Upper lobe of right lung (tissue), 1 donor: ENCODE results near the gene TM9SF4. TPM values are rescaled to one million over a fixed set of nuclear protein-coding genes. Genes with fewer than 3 reads are reported as not detected.
A peak's percentile ranks its signal among the peaks of the same experiment; 100 is the strongest.

Experiments
- ATAC-seq: fragments of 200-7000 bp; cut with Tn5 transposase; one replicate; pipeline ENCODE4 v1.9.1; 2020; ENCODE audit warnings: mild to moderate bottlenecking, moderate library complexity
- DNase-seq: peaks from one replicate; pipeline ENCODE4 v3.0.0-alpha.2; 2020
- H3K27ac ChIP-seq: fragments of 200-600 bp; one replicate; pipeline ENCODE4 v1.8.0; 2022
- H3K27me3 ChIP-seq: fragments of 200-600 bp; one replicate; pipeline ENCODE4 v1.8.0; 2022; ENCODE audit warnings: mild to moderate bottlenecking
- H3K36me3 ChIP-seq: fragments of 200-600 bp; one replicate; pipeline ENCODE4 v1.8.0; 2022
- H3K4me1 ChIP-seq: fragments of 200-600 bp; one replicate; pipeline ENCODE4 v1.8.0; 2022
- H3K4me3 ChIP-seq: fragments of 200-600 bp; one replicate; pipeline ENCODE4 v1.8.0; 2022; ENCODE audit warnings: mild to moderate bottlenecking
- H3K9me3 ChIP-seq: fragments of 200-600 bp; one replicate; pipeline ENCODE4 v1.8.0; 2022
- intact Hi-C: fragments of 100-400 bp; cut with DNase I; formaldehyde crosslinking; loops from one replicate; pipeline ENCODE4 v1.11.0; 2022
- total RNA-seq: library from RNA; stranded (reverse); fragmentation: NEBNext Ultra II Directional; extraction: Animal tissue kit (Norgen Biotek cat#: 25700); gene quantifications from one replicate; pipeline ENCODE4 v1.2.1, GENCODE V29; 2021
- TF ChIP-seq, protein P1 (sequence below): fragments of 200-600 bp; IDR thresholded peaks from one replicate; pipeline ENCODE4 v1.8.0; 2022; ENCODE audit warnings: antibody characterized with exemption
- donor health status: DM: no; HTN: yes; CAD: no; lungs with severe emphysema.

The TM9SF4 gene
- total RNA-seq, 1 donor from 2014 or later, result 49.2 TPM

- no peak overlapping the region for H3K27ac ChIP-seq
- ATAC-seq (no peak), DNase-seq (peak; percentile 38)
- H3K9me3 ChIP-seq, result no peaks in the 10 kb centered on the region
- peaks cover 11% of the 10 kb centered on the region for H3K4me1 ChIP-seq
- peaks cover 63% of the 10 kb centered on the region for H3K36me3 ChIP-seq
- no peak overlapping the region for H3K4me3 ChIP-seq
- intact Hi-C loops, result no loop called here
- H3K27me3 ChIP-seq, result no peaks in the 10 kb centered on the region
- TF ChIP-seq, protein P1, sequence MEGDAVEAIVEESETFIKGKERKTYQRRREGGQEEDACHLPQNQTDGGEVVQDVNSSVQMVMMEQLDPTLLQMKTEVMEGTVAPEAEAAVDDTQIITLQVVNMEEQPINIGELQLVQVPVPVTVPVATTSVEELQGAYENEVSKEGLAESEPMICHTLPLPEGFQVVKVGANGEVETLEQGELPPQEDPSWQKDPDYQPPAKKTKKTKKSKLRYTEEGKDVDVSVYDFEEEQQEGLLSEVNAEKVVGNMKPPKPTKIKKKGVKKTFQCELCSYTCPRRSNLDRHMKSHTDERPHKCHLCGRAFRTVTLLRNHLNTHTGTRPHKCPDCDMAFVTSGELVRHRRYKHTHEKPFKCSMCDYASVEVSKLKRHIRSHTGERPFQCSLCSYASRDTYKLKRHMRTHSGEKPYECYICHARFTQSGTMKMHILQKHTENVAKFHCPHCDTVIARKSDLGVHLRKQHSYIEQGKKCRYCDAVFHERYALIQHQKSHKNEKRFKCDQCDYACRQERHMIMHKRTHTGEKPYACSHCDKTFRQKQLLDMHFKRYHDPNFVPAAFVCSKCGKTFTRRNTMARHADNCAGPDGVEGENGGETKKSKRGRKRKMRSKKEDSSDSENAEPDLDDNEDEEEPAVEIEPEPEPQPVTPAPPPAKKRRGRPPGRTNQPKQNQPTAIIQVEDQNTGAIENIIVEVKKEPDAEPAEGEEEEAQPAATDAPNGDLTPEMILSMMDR, result no peak
Observed at GRCh38 chr20:32159766-32160221, 50.3 kb downstream of the TM9SF4 start.

DNA sequence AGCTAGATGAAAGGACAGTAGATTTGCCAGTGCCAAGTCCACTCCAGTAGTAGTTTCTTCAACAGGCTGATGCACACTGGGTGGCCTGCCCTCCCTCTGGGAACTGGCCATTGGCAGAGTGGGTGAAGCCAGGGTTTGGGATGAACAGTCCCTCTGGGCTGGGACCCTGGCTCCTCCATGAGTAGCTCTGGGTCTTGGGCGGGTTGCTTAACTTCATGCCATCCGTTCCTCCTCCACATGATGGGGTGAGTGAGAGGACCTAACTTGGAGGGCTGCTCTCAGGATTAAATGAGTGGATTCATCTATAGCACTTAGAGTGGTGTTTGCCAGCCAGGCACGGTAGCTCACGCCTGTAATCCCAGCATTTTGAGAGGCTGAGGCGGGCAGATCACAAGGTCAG lies 50.8 kb downstream of the TM9SF4 start:
- intact Hi-C loops, result no loop called here
- no peaks in the 10 kb centered on the region for H3K9me3 ChIP-seq
- H3K4me1 ChIP-seq, result peaks cover 6% of the 10 kb centered on the region
- DNase-seq (peak; percentile 22), ATAC-seq (no peak)
- H3K36me3 ChIP-seq, result peaks cover 68% of the 10 kb centered on the region
- no peaks in the 10 kb centered on the region for H3K27me3 ChIP-seq
- H3K27ac ChIP-seq, result no peak overlapping the region
- TF ChIP-seq, protein P1, result no peak
- no peak overlapping the region for H3K4me3 ChIP-seq

DNA sequence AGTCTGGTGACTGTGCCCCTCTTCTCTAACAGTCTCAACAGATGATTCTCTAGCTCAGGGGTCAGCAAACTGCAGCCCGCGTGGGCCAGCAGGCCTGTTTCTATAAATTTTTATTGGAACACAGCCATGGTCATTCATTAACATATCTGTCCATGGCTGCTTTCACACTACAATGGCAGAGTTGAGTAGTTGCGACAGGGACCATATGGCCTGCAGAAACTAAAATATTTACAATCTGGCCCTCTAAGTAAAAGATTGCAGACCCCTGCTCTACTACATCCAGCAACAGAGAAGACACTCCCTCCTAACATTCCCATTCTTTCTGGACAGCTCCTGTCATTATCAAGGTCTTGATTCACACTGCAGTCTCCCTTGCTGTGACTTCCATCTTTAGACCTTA lies 52.8 kb downstream of the TM9SF4 start:
- intact Hi-C loops, result no loop called here
- Histone ChIP-seq H3K9me3 (no peaks in the 10 kb centered on the region), H3K4me1 (no peaks in the 10 kb centered on the region), H3K27me3 (no peaks in the 10 kb centered on the region), H3K4me3 (no peak overlapping the region), H3K36me3 (peaks cover 79% of the 10 kb centered on the region), H3K27ac (no peak overlapping the region)
- TF ChIP-seq, protein P1, result no peak
- DNase-seq, result peak; percentile 10
- no peak for ATAC-seq

DNA sequence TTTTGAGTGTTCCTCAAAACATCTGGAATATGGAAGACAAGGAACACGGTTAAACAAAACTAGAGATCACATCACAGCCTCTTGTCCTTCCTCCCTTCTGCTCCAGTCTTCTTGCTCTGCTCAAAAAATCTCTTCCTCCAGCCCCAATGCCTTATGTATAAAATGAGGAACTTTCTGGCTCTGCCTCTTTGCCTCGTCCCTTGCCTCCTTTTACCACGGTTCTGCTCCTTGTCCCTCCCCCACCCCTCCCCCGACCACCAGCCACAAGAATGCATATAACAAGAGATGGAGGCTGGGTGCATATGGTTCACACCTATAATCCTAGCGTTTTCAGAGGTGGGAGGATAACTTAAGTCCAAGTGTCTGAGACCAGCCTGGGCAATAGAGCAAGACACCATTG lies 54.4 kb downstream of the TM9SF4 start:
- TF ChIP-seq, protein P1, result no peak
- Histone ChIP-seq H3K27ac (no peak overlapping the region), H3K27me3 (no peaks in the 10 kb centered on the region), H3K4me3 (no peak overlapping the region), H3K36me3 (peaks cover 63% of the 10 kb centered on the region), H3K4me1 (no peaks in the 10 kb centered on the region), H3K9me3 (no peaks in the 10 kb centered on the region)
- DNase-seq (no peak), ATAC-seq (no peak)
- intact Hi-C loops, result no loop called here

GRCh38 chr20:32164984-32165735 lies 55.6 kb downstream of the TM9SF4 start:
- Histone ChIP-seq H3K9me3 (no peaks in the 10 kb centered on the region), H3K4me3 (no peak overlapping the region), H3K4me1 (no peaks in the 10 kb centered on the region), H3K27me3 (no peaks in the 10 kb centered on the region), H3K36me3 (peaks cover 57% of the 10 kb centered on the region), H3K27ac (no peak overlapping the region)
- intact Hi-C loops, result no loop called here
- TF ChIP-seq, protein P1, result no peak
- DNase-seq (peak; percentile 46), ATAC-seq (no peak)
